ENCODE data around the gene STAG3. TPM values are rescaled to one million over a fixed set of nuclear protein-coding genes. Genes with fewer than 3 reads are reported as not detected.

Gene STAG3
- total and polyA plus RNA-seq, 10 of the 15 experiments (the other 5 are each of a cell fraction or from before 2014, with no cell fraction given): 73.0 to 306 (median 120) TPM

- no peaks in the 10 kb centered on the region for H4K20me1 ChIP-seq (ENCODE audit: control insufficient read depth, insufficient read depth)
- no peaks in the 10 kb centered on the region for H3K9me3 ChIP-seq (replicated peaks; ENCODE audit: control insufficient read depth, insufficient read depth, low read length)
- peaks cover 13% of the 10 kb centered on the region; the same call in 1 of the 2 replicates for H3K4me1 ChIP-seq (ENCODE audit: control insufficient read depth, insufficient read depth, low read length)
- DNase-seq (ENCODE audit: low read depth, low spot score) (no peak), ATAC-seq (peak; percentile 86), FAIRE-seq (peak; percentile 84)
- WGBS (ENCODE audit: insufficient coverage, insufficient replicate concordance, low lambda C conversion rate, missing lambda C conversion rate): under 1% methylated on average over 73 of the region's 87 CpGs
- in situ Hi-C loops (cut with MboI) (no loop called here), intact Hi-C loops (cut with micrococcal nuclease; ENCODE audit: unreplicated experiment) (no loop called here)
- H3K9ac ChIP-seq (ENCODE audit: control insufficient read depth, insufficient read depth, low read length): peak within 1 kb of the TSS; percentile 80
- H3K4me3 ChIP-seq: peak within 1 kb of the TSS; percentile 89
- ChIA-PET SMC1A (ENCODE audit: uncharacterized antibody, unreplicated experiment) (interaction anchor here (0.8 kb wide), 1 partner anchor 32 kb away, joined by 3 read pairs; no protein-coding TSS in a partner anchor), CTCF (interaction anchor here (0.6 to 1.9 kb wide), 5 partner anchors 9 to 59 kb away, joined by 3 to 9 read pairs (median 6); partner anchors contain the start of genes GAL3ST4 and LAMTOR4), RAD21 (ENCODE audit: unreplicated experiment) (interaction anchor here (0.9 to 1.3 kb wide), 2 partner anchors 10 kb away, joined by 3 to 8 read pairs; partner anchors contain the start of genes GAL3ST4 and LAMTOR4), POLR2A (interaction anchor here (0.5 to 3.7 kb wide), 8 partner anchors 9 to 99 kb away, joined by 3 to 28 read pairs (median 4); partner anchors contain the start of genes GAL3ST4 and LAMTOR4)
- H3K27ac ChIP-seq (ENCODE audit: control insufficient read depth, insufficient read depth): peak within 1 kb of the TSS; percentile 77
- H3K27me3 ChIP-seq (replicated peaks in 1 of 2; ENCODE audit: control insufficient read depth in 2 of 2, insufficient read depth in 2 of 2, low read length in 1 of 2): no peaks in the 10 kb centered on the region
- H3K4me2 ChIP-seq (ENCODE audit: control insufficient read depth, insufficient read depth): peak within 1 kb of the TSS; percentile 95
- peaks cover 0 to 15% of the 10 kb centered on the region in 2 experiments; a peak in 3 of 4 replicates for H3K36me3 ChIP-seq (ENCODE audit: control insufficient read depth in 2 of 2, insufficient read depth in 2 of 2, low read length in 1 of 2)
- peaks cover 11% of the 10 kb centered on the region for H3K79me2 ChIP-seq (ENCODE audit: control insufficient read depth, insufficient read depth, low read length)
- BruUV-seq (replicated peaks): no TSS peak
- peak within 1 kb of the TSS; percentile 85 for H2AFZ ChIP-seq (ENCODE audit: control insufficient read depth, low read depth, low read length)
- TF ChIP-seq TBL1XR1 (IDR thresholded peaks at IDR 0.05; ENCODE audit: low read depth, low read length) (no peak), IKZF2 (IDR thresholded peaks at IDR 0.05) (peak in 1 of 2 experiments; percentile 17; a peak in 1 of 4 replicates), BCL11A (IDR thresholded peaks at IDR 0.05; ENCODE audit: low read depth, low read length) (no peak), NRF1 (conservative IDR thresholded peaks at IDR 0.05; ENCODE audit: low read depth, low read length) (no peak), KAT2A (conservative IDR thresholded peaks at IDR 0.05; ENCODE audit: control insufficient read depth, low read depth, low read length) (no peak), NR2C1 (IDR thresholded peaks at IDR 0.05) (peak; percentile 54), PAX5 (IDR thresholded peaks at IDR 0.05; ENCODE audit: borderline replicate concordance, low read depth, low read length) (peak; percentile 46; the same call in 1 of the 2 replicates), NR2F1 (conservative IDR thresholded peaks at IDR 0.05) (peak; percentile 54; the same call in 1 of the 2 replicates), SPI1 (IDR thresholded peaks at IDR 0.05; ENCODE audit: borderline replicate concordance, insufficient read depth, low read depth, low read length) (peak; percentile 73), POLR2AphosphoS5 (IDR thresholded peaks at IDR 0.05; ENCODE audit: low read length) (peak; percentile 63; the same call in 1 of the 2 replicates), RFX5 (IDR thresholded peaks at IDR 0.05; ENCODE audit: low read depth, low read length) (no peak), CREM (IDR thresholded peaks at IDR 0.05; ENCODE audit: low read depth) (no peak), ZNF687 (IDR thresholded peaks at IDR 0.05) (peak; percentile 57; the same call in 1 of the 2 replicates), BCLAF1 (IDR thresholded peaks at IDR 0.05) (0 out of 2 replicates have a peak, but pooled peaks have one; percentile 24), RB1 (IDR thresholded peaks at IDR 0.05; ENCODE audit: borderline replicate concordance) (peak; percentile 55; the same call in 1 of the 2 replicates)
Observed at GRCh38 chr7:100158229-100159098, 19.3 kb upstream of the STAG3 start, which contains the start of gene TRAPPC14. Gene TRAPPC14, minus strand, starts transcription at chr7:100158723. Its CDS starts 224 bp downstream, at chr7:100158499.
